Measurements from ENCODE around the gene NSG1.

- TF ChIP-seq ZNF234 (CRISPR knock-in tag; conservative IDR thresholded peaks at IDR 0.05) (no peak), MLX (CRISPR knock-in tag; IDR thresholded peaks at IDR 0.05) (no peak), TARDBP (CRISPR knock-in tag; IDR thresholded peaks at IDR 0.05) (no peak), REST (IDR thresholded peaks at IDR 0.05; ENCODE audit: borderline replicate concordance in 1 of 2, low read depth in 1 of 2, low read length in 2 of 2) (no peak), YY1 (IDR thresholded peaks at IDR 0.05; ENCODE audit: insufficient read depth, insufficient replicate concordance, low read depth, low read length) (no peak), ZNF121 (CRISPR knock-in tag; IDR thresholded peaks at IDR 0.05) (no peak), CEBPB (IDR thresholded peaks at IDR 0.05; ENCODE audit: borderline replicate concordance, low read depth, low read length) (no peak), NFRKB (IDR thresholded peaks at IDR 0.05) (no peak), CTCF (CRISPR knock-in tag; IDR thresholded peaks at IDR 0.05) (no peak), ZFP91 (CRISPR knock-in tag; IDR thresholded peaks at IDR 0.05; ENCODE audit: borderline replicate concordance) (no peak), ZBTB33 (CRISPR knock-in tag; IDR thresholded peaks at IDR 0.05) (no peak)
Observed at GRCh38 chr4:4438891-4439290, 52.0 kb downstream of the NSG1 start.

All from HepG2 (cell line).